DOHH2 (cell line): ENCODE data around the gene SEMA5B.

Experiments
- CTCF ChIP-seq: fragments of 200-600 bp; sonication (generic); IDR thresholded peaks from one replicate; pipeline ENCODE4 v1.5.1; 2014; ENCODE audit warnings: antibody characterized with exemption, mild to moderate bottlenecking, low read depth, low read length; ENCODE audit not compliant: poor library complexity, severe bottlenecking
- EZH2phosphoT487 ChIP-seq: fragments of 200-600 bp; sonication (generic); IDR thresholded peaks from 2 replicates; pipeline ENCODE4 v1.6.1; 2017; ENCODE audit warnings: borderline replicate concordance, mild to moderate bottlenecking, antibody characterized with exemption, low read length, moderate library complexity, mixed read lengths

DNA sequence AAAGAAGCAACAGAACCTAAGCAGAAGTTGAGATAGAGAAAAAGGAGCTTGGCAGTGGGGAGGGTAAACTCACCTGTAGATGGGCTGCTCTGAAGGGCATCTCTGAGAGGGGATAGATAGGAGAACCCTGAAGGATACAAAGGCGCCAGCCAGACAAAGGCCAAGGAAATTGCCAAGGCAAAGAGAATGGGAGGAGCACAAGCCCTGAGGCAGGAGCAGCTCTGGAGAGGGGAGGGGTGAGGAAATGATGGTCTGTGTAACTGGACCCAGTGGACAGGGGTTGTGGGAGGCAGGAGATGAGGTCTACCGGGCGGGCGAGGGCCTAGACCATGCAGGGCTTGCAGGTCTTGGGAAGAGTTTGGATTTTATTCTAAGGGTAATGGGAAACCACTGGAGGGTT is 36.9 kb upstream of the SEMA5B start:
- no peak for TF ChIP-seq CTCF
- TF ChIP-seq EZH2phosphoT487, result no peak
